GM19468 (cell line): ENCODE data around the gene MIGA1.

ENCODE experiments used
- ATAC-seq: cut with Tn5 transposase; IDR thresholded peaks from one replicate; pipeline ENCODE4 v1.9.1; 2021; ENCODE audit warnings: mild to moderate bottlenecking, moderate library complexity, moderate number of reproducible peaks; ENCODE audit not compliant: unreplicated experiment; ENCODE audit errors: extremely low read depth

Gene MIGA1

DNA sequence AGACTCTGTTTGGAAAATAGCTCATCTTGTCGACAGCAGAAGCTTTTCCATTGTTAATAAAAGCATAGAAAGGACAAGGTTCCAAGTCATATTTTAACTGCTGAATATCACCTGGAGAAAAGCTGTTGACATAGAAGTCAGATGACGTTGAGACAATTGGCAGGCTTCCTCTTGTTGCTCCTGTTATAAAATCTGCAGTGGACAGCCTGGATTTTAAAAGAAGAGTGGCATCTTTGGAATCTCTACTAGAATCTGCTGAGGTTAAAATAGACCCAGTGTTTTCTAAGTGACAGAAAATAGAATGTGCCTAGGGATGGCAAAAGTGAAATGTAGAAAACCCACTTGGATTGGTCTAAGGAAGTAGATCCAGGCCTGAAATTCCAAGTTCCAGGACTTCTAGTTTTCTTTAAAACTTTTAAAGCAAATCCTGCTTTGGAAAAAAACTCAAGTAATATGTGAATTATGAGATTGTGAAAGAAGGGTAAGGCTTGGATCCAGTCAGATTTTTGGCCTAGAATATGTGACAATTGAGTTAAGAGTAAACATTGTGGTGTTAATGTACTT lies 55.4 kb downstream of the MIGA1 start:
- ATAC-seq = no peak

DNA sequence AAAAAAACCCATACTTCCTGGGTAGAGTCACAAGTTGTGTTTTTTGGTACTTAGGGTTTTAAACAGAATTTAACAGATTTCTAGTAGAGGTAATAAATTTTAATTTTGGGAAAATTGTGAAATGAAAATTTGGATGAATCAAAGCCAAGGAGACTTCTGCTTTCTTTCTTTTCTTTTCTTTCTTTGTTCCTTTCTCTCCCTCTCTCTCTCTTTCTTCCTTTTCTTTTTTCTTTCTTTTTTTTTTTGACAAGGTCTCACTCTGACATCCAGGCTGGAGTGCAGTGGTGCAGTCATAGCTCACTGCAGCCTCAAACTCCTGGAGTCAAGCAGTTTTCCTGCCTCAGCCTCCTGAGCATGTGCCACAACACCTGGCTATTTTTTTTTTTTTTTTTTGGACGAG lies 62.1 kb downstream of the MIGA1 start:
- no peak for ATAC-seq

DNA sequence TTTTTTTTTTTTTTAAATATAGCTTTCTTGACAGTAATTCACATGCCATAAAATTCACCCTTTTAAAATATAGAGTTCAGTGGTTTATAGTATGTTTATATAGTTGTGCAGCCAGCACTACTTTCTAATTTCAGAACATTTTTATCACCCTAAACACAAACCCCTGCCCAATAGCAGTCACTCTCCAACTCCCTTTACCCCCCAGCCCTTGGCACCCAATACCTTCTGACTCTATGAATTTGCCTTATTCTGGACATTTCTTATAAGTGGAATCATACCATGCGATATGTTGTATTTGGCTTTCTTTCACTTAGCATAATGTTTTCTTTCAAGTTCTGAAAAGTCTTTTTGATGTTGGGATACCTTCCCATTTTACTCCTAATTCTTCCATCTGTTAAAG lies 66.5 kb downstream of the MIGA1 start:
- ATAC-seq = no peak

DNA sequence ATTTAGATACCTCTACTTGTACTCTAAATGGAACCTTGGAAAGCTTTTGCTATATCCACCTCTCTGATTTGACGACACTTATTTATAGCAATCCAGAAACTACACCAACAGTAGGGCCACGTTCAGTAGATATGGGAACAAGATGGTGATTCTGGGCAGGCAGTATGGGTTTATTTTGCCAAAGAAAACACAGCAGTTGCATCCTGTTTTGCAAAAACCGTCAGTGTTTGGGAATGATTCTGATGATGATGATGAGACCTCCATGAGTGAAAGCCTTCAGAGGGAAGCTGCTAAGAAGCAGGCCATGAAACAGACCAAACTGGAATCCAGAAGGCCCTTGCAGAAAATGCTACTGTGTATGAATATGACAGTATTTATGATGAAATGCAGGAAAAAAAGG lies 67.5 kb downstream of the MIGA1 start:
- no peak for ATAC-seq

DNA sequence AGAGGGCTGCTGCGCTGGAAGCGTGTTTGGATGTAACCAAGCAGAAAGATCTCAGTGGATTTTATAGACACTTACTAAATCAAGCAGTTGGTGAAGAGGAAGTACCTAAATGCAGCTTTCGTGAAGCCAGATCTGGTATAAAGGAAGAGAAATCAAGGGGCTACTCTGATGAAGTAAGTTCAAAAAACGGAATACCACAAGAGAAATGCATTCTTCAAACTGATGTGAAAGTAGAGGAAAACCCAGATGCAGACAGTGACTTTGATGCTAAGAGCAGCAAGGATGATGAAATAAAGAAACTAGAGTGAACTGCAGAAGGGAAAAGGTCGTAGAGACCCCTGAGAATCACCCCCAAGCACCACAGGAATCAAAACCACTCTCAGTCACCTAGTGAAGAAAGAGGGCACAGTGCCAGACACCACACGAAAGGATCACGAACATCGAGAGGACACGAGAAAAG lies 68.2 kb downstream of the MIGA1 start:
- ATAC-seq = no peak

DNA sequence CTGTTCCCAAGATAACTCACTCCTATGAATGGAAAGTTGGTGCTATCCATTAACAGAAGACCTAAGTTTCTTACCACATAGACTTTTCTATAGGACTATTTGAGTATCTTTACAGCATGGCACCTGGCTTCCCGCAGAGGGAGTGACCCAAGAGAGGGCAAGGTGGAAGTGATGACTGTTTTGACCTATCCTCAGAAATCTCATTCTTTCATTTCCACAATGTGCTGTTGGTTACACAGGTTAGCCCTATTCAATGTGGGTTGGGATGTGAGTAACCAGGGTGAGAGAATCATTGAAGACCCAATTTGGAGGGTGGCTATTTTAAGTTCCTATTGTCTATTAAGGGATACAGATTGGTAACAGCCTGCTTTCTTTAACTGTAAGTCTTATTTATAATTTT lies 70.6 kb downstream of the MIGA1 start:
- ATAC-seq = no peak

DNA sequence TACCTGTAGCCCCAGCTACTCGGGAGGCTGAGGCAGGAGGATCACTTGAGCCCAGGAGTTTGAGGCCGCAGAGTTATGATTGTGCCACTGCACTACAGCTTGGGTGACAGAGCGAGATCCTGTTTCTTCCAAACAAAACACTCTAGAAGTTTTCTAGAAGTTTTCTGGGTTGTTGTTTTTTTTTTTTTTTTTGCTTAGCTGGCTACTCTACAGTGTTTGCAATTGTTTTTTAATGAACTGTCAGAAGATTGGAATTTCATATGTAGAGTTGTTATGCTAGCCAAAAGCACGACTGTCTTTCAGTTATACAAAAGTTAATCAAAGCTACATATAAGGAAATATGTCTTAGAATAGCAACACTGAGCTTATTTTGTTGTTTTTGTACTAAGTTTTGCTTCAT lies 78.1 kb downstream of the MIGA1 start:
- no peak for ATAC-seq

DNA sequence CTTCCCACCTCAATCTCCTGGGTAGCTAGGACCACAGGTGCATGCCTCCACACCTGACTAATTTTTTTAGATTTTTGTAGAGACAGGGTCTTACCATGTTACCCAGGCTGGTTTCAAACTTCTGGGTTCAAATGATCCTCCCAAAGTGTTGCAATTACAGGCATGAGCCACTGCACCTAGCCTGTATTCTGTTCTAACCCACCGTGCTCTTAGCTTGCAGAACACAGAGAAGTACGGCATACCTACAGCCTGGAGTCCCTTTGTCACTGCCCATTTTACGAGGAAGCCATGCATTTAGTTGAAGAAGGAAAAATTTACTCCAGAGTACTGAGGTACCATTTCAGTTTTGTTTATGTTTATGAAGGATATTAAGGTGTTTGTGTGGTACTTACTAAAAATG lies 79.3 kb downstream of the MIGA1 start:
- ATAC-seq = no peak

DNA sequence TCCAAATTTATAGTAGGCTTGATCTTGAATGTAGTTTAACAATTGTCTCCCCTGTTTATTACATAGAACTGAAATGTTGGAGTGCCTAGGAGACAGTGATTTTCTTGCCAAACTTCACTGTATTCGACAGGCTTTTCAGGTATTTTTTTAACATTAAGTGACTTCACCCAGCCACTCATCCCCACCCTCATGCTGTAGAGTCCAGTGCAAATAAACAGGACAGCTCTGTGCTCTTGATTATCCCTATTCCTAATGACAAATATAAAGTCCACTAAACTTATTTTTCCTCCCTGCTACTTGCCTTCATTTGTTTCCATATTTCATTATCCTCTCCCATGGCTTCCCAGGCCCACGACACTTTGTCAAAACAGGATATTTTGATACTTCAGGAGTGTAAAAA lies 79.8 kb downstream of the MIGA1 start:
- no peak for ATAC-seq

DNA sequence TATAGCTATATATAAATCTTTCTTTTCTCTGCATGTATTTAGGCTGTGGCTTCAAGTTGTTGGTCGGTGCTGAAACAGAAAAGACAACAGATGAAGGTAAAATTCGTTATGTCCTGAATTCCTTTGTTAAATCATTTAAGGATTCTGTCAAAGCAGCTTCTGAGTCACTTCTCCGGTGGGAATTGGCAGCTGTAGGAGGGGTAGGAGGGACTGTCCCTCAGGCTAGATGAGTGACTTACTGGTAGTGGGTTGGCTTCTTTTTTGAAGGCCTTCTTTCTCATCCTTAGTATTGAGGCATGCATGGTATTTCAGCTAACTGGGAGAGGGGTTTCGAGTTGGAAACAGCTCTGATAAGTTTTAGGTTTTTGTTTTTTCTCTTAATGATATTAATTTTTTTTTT lies 86.8 kb downstream of the MIGA1 start:
- ATAC-seq = no peak

DNA sequence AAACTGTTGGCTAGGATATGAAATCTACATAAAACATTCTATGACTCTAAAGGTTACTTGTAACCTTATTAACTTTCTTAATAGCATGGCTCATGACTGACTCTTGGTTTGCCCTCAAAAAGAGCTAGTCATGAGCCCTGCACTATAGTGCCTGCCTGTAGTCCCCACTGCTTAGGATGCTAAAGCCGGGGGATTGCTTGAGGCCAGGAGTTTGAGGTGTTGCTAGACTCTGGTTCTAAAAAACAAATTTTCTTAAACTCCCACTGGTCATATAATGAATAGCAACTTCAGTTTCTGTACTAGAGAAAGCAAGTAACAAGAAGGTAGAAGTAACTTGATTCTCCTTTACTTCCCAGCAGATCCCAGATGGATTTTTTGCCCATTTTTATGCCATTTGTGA lies 93.2 kb downstream of the MIGA1 start:
- no peak for ATAC-seq

DNA sequence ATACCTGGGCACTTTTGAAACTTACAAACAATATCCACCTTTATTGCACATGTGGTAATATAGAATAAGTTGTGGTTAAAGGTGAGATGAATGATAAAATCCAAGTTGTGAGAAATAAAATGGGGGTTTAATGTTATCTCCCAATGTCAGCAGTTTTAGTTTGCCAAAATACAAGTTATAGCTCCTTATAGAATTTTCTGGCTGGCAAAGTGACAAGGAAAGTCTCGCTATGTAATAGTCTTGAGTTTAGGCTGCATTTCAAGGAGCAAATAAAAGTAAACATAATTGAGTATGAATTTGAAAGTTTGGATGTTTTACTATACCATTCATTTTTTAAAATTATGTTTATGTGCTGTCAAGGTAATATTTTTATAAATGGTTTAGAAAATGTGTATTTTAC lies 94.0 kb downstream of the MIGA1 start:
- no peak for ATAC-seq

DNA sequence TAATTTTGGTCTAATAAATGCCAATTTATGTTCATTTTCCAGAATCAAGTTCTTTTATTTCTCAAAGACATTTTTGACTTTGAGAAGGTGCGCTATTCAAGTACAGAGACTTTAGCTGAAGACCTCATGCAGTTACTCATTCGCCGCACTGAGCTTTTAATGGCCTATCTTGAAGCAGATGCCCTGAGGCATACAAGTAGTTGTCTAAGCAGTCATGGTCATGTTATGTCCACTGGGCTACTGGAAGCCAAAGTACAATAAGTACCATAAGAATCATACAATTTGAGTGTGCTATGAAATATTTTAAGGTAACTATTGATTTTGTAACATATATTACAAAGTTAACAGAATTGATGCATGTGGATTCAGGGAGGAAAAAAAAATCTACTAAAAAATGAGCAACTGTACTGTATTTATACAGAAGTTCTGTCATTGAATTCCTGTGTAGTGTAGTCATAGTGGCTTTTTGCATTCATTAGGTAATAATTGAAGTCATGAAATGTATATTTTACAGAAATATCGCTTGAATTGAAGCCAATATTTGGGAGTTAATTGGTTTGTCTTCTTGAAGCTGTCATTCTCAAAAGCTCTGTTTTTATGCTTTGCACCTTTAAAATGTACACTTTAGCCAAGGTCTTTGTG lies 95.5 kb downstream of the MIGA1 start:
- no peak for ATAC-seq

DNA sequence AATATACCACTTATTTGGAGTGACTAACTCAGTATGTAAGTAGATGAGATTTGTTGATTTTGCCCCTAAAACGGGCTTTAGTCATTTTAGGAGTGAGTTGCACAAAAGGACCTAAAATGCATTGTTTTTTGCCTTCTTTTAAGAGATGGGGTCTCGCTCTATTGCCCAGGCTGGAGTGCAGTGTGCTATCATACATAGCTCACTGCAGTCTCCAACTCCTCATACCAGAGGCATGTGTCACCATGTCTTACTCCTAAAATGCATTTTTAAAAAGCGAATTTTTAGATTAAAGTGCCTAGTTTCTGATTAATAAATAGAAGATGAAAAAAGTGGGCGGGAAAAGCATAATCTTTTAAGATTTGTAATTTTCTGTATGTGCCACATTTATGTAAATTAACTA lies 97.4 kb downstream of the MIGA1 start:
- ATAC-seq = no peak

DNA sequence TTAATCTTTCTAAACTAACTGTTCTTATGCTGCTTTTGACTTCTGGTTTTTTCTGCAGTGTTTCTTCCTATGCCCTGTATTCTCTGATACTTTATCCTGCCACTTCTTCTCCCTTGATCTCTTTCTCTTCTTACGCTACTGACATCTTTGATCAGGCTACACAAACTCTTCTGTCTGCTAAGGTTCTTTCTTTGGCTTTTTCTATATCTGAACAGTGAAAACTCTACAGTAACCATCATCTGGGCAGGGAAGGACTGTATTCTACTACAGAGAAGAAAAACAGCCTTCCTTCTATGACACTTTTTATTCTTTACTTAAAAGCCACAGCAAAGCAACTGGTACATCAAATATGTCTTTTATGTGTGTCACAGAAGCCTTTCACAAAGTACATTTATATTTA lies 101.6 kb downstream of the MIGA1 start:
- ATAC-seq = no peak

DNA sequence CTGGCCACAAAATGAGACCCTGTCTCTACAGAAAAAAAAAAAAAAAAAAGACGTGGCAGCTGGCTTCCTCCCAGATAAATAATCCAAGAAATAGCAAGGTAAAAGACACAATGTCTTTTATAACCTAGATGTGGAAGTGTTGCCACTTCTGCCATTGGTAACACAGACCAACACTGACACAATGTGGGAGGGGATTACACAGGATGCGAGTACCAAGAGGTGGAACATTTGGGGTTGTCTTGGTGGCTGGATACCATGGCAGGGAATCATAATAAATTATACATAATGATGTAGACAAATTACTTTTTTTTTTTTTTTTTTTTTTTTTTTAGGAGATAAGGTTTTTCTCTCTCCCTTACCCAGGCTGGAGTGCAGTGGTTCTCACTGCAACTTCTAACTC lies 103.0 kb downstream of the MIGA1 start:
- ATAC-seq = no peak

DNA sequence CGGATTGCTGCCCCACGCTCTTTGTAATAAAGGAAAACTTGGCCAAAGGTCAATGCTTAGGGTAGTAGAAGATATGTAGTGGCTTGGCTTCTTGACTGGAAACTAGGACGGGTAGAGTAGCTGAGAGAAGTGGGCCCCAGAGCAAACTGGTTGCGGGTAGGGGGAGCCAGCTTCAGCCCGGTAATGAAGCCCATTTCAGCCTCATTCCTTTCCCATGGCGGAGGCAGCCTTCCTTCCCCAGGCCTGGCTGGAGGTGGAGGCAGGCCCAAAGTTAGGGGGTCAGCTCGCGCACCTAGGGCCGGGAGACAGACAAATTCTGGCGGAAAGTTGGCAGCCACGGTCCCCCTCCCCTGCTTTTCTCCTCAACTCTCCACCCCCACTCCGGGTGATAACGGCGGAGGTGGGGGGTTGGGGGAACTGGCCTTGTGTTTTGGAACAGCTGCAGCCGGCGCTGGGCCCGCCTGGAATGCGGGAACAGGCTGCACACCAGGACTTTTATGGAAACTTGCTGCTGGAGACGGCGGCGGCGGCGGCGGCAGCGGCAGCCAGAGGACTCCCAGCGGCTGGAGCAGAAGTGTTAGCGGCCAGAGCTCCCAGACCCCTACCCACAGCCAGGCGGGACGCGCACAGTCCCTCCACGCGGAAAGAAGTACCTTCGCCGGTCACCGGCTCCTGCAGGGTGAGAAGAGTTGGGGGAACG lies 108.8 kb downstream of the MIGA1 start, which contains the start of gene NEXN:
Gene NEXN (plus strand): TSS at position 544 of the 700 bp plus-strand sequence. CDS start 27,483 bp downstream, outside the sequence.
- no peak for ATAC-seq

DNA sequence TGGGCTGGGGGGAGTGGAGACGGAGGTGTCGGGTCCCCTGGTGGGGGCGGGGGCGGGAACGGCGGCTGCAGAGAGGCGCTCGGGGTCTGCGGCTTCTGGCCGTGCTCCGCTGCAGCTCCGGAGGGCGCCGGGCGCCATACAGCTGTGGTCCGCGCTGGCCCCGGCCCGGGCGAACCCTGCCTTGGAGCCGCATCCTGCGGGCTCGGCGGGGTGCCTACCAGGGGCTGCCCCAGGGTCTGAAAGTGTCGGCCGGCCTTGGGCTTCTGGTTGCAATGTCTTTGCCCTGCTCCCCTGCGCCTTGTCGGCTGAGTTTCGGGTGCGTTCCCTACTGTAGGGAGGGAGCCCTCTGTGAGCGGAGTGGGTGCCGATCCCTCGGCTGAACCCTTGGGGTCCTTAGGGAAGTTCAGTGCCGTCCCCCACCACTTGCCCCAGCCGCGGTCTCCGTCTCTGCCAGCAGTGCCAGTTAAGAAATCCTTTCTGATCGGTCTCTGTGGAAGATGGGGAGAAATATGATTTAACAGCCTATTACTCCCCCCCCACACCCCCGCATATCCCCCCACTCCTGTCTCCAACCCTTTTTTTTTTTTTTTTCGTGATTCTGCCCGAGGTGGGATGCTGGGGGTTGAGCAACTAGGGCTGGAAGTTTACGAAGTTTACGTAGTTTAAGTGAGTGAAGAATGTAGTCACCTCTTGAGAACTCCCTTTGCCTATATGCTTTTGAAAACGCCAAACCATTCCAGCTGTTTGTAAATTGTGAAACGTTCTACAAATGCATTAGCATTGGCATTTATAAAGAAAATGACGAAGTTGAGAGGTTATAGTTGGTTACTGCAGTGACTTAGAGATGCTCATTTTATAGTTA lies 109.6 kb downstream of the MIGA1 start:
- no peak for ATAC-seq

DNA sequence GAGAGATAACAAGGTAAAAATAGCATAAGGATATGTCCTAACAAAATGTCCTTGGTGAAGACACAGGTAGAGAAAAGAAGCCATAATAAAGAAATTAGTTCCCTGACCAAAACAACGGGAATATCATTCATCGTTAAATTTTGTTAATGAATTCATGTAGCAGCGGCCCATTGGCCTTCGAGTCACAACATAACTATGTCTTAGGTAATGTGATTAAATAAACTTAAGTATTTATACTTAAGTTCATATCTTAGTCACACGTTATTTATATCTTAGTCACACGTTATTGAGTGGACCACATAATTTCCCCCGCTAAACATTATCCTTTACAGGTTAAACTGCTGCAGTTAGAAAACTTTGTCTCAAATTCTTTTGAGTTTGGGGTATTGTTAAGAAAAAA lies 110.2 kb downstream of the MIGA1 start:
- ATAC-seq = no peak

DNA sequence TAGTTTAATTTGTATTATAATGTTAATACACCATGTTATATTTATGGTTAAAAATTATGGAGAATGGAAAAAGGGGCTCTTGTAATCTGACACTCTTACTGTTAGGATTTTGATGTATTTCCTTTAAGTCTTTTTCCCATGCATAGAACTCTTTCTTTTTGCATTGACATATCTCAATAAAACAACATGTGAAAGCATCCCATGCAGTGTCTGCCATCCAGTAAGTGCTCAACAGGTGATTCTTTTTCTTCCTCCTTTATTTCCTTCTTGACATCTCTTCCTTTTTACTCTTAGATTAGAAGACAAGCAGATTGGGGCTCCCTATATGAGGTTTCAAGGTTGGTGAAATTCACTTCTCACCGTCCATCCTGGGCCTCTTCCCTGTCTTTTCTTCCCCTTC lies 111.8 kb downstream of the MIGA1 start:
- no peak for ATAC-seq
